Neural progenitor cell (in vitro differentiated cells): ENCODE results near the gene ACER2. TPM values are rescaled to one million over a fixed set of nuclear protein-coding genes. Genes with fewer than 3 reads are reported as not detected.
A peak's percentile ranks its signal among the peaks of the same experiment; 100 is the strongest.

Experiments used
- DNase-seq: peaks from one replicate; pipeline ENCODE4 v3.0.0-alpha.2; 2016; ENCODE audit warnings: low spot score
- H2AFZ ChIP-seq: fragments of 200-600 bp; sonication (generic); replicated peaks from 2 replicates; pipeline ENCODE4 v1.6.1; 2016; ENCODE audit warnings: antibody characterized with exemption
- H3F3A ChIP-seq: fragments of 200-600 bp; sonication (generic); 2 replicates; pipeline ENCODE4 v1.6.1; 2016; ENCODE audit warnings: antibody characterized with exemption, low read depth
- H3K27ac ChIP-seq: fragments of 200-600 bp; sonication (generic); 2 replicates; pipeline ENCODE4 v1.5.1; 2016; ENCODE audit warnings: mild to moderate bottlenecking
- H3K27me3 ChIP-seq: fragments of 200-600 bp; sonication (generic); 2 replicates; pipeline ENCODE4 v1.6.1; 2016; ENCODE audit warnings: mild to moderate bottlenecking, moderate library complexity
- H3K36me3 ChIP-seq: fragments of 200-600 bp; sonication (generic); 2 replicates; pipeline ENCODE4 v1.5.1; 2016
- H3K4me1 ChIP-seq: fragments of 200-600 bp; sonication (generic); 2 replicates; pipeline ENCODE4 v1.6.1; 2016; ENCODE audit warnings: mixed run types
- H3K4me2 ChIP-seq: fragments of 200-600 bp; sonication (generic); 2 replicates; pipeline ENCODE4 v1.6.1; 2016
- H3K4me3 ChIP-seq: fragments of 200-600 bp; sonication (generic); 2 replicates; pipeline ENCODE4 v1.5.1; 2016
- H3K79me2 ChIP-seq: fragments of 200-600 bp; sonication (generic); 2 replicates; pipeline ENCODE4 v1.6.1; 2016; ENCODE audit warnings: low read depth
- H3K9ac ChIP-seq: fragments of 200-600 bp; sonication (generic); 2 replicates; pipeline ENCODE4 v1.6.1; 2016
- H3K9me3 ChIP-seq: fragments of 200-600 bp; sonication (generic); 2 replicates; pipeline ENCODE4 v1.5.1; 2016; ENCODE audit warnings: low read depth
- H4K20me1 ChIP-seq: fragments of 200-600 bp; sonication (generic); 2 replicates; pipeline ENCODE4 v1.6.1; 2016; ENCODE audit warnings: low read depth
- H3K27ac Mint-ChIP-seq: 3 replicates; pipeline ENCODE4 v1.8.0; 2021; ENCODE audit warnings: mixed read lengths
- H3K27me3 Mint-ChIP-seq: 2 replicates; pipeline ENCODE4 v1.8.0; 2022; ENCODE audit warnings: low read depth, mild to moderate bottlenecking, inconsistent platforms, moderate library complexity, mixed read lengths; ENCODE audit not compliant: insufficient read depth
- H3K36me3 Mint-ChIP-seq: 3 replicates; pipeline ENCODE4 v1.8.0; 2021; ENCODE audit warnings: mixed read lengths
- H3K4me1 Mint-ChIP-seq: 3 replicates; pipeline ENCODE4 v1.8.0; 2021; ENCODE audit warnings: mixed read lengths
- H3K4me3 Mint-ChIP-seq: 3 replicates; pipeline ENCODE4 v1.8.0; 2021; ENCODE audit warnings: mild to moderate bottlenecking, moderate library complexity, mixed read lengths
- H3K9me3 Mint-ChIP-seq: 3 replicates; pipeline ENCODE4 v1.8.0; 2020; ENCODE audit warnings: mixed read lengths
- EZH2 ChIP-seq: fragments of 200-600 bp; sonication (generic); IDR thresholded peaks from 2 replicates; pipeline ENCODE4 v1.6.1; 2017; ENCODE audit warnings: antibody characterized with exemption, mild to moderate bottlenecking, moderate library complexity
- EZH2phosphoT487 ChIP-seq: fragments of 200-600 bp; sonication (generic); IDR thresholded peaks from 2 replicates; pipeline ENCODE4 v1.6.1; 2017; ENCODE audit warnings: antibody characterized with exemption
- total RNA-seq: library from RNA; depleted of rRNA; stranded (reverse); fragments of >200 nt; gene quantifications from 2 replicates; pipeline ENCODE4 v1.2.3, GENCODE V29; 2015; ENCODE audit warnings: low replicate concordance
- TF ChIP-seq, protein P1 (sequence below): fragments of 200-600 bp; sonication (generic); IDR thresholded peaks from 2 replicates; pipeline ENCODE4 v1.5.1; 2017; ENCODE audit warnings: antibody characterized with exemption, mild to moderate bottlenecking

The ACER2 gene
- total RNA-seq, 1 donor from 2014 or later: 5.6 TPM

DNA sequence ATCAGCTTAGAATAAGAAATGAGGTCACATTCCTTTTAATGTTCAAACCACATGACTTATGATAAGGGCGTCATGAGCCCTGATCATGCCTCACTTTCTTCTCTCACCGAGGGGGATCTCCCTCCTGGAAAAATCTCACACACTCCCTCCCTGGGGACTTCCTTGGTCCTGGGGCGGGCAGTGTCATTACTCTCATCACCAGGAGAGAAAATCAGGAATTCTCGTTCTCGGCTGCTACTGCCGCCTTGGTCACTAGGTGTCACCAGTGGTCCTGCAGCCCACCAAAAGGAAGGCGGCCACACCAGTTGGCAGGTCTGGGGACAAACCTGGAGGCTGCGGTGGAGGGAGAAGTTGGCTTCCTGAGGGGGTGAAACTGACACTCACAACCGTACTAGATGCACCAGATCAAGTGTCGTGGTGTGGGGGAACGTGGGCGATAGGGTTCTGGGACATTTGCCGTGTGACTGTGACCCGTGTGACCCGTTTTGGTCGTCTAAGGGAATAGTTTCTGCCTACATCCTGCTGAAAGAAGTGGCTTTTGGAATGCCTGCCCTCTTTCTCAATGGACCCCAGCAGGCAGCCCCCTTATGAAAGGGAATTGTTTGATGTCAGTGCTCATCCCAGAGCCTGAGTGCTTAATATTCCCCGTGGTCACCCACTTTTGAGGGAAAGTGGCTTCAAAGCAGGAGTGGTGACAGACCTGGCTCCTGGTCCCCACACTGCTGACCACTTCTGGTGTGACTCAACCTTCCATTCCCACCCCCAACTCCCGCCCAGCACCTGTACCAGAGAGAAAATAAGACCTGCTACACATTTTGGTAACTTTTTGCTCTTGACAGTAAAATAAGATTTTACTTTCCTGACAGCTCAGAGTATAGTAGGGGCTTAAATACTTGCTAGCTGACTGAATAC lies 63.2 kb downstream of the ACER2 start:
- Mint-ChIP-seq H3K27ac (no peak overlapping the region), H3K4me3 (no peak overlapping the region), H3K9me3 (no peaks in the 10 kb centered on the region), H3K4me1 (peaks cover 4% of the 10 kb centered on the region), H3K36me3 (no peaks in the 10 kb centered on the region), H3K27me3 (peaks cover 7% of the 10 kb centered on the region)
- Histone ChIP-seq H3K36me3 (no peaks in the 10 kb centered on the region), H3K27ac (no peak overlapping the region), H3K9ac (no peak overlapping the region), H3K4me2 (no peak overlapping the region), H3K9me3 (no peaks in the 10 kb centered on the region), H3F3A (peaks cover 4% of the 10 kb centered on the region), H3K79me2 (no peaks in the 10 kb centered on the region), H3K27me3 (no peaks in the 10 kb centered on the region), H3K4me1 (no peaks in the 10 kb centered on the region), H4K20me1 (no peaks in the 10 kb centered on the region), H3K4me3 (no peak overlapping the region), H2AFZ (peak overlapping the region; percentile 86)
- TF ChIP-seq EZH2 (no peak), EZH2phosphoT487 (no peak)
- TF ChIP-seq, protein P1, sequence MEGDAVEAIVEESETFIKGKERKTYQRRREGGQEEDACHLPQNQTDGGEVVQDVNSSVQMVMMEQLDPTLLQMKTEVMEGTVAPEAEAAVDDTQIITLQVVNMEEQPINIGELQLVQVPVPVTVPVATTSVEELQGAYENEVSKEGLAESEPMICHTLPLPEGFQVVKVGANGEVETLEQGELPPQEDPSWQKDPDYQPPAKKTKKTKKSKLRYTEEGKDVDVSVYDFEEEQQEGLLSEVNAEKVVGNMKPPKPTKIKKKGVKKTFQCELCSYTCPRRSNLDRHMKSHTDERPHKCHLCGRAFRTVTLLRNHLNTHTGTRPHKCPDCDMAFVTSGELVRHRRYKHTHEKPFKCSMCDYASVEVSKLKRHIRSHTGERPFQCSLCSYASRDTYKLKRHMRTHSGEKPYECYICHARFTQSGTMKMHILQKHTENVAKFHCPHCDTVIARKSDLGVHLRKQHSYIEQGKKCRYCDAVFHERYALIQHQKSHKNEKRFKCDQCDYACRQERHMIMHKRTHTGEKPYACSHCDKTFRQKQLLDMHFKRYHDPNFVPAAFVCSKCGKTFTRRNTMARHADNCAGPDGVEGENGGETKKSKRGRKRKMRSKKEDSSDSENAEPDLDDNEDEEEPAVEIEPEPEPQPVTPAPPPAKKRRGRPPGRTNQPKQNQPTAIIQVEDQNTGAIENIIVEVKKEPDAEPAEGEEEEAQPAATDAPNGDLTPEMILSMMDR: peak; percentile 85
- DNase-seq: peak; percentile 78

DNA sequence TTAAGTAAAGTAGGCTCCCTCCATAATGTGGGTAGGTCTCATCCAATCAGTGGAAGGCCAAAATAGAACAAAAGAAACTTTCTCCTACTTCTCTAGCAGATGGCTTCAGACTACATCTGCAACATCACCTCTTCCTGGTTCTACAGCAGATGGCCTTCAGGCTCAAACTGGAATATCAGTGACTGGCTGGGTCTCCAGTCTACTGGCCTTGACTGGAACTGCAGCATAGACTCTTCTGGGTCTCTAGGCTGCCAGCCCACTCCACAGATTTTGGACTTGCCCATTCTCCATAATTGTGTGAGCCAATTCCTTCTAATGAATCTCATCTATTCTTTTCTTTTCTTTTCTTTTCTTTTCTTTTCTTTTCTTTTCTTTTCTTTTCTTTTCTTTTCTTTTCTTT lies 64.8 kb downstream of the ACER2 start:
- Mint-ChIP-seq H3K27me3 (peaks cover 10% of the 10 kb centered on the region), H3K27ac (no peak overlapping the region), H3K4me3 (no peak overlapping the region), H3K4me1 (peaks cover 4% of the 10 kb centered on the region), H3K9me3 (no peaks in the 10 kb centered on the region), H3K36me3 (no peaks in the 10 kb centered on the region)
- no peaks in the 10 kb centered on the region for H3K27me3 ChIP-seq
- H2AFZ ChIP-seq: no peak overlapping the region
- H3K4me1 ChIP-seq: no peaks in the 10 kb centered on the region
- H3K79me2 ChIP-seq: no peaks in the 10 kb centered on the region
- H3F3A ChIP-seq: peaks cover 4% of the 10 kb centered on the region
- no peak overlapping the region for H3K9ac ChIP-seq
- H3K27ac ChIP-seq: no peak overlapping the region
- H3K36me3 ChIP-seq: no peaks in the 10 kb centered on the region
- no peaks in the 10 kb centered on the region for H3K9me3 ChIP-seq
- H4K20me1 ChIP-seq: no peaks in the 10 kb centered on the region
- DNase-seq: no peak
- no peak overlapping the region for H3K4me2 ChIP-seq
- H3K4me3 ChIP-seq: no peak overlapping the region
- TF ChIP-seq EZH2: no peak
- TF ChIP-seq, protein P1: no peak
- no peak for TF ChIP-seq EZH2phosphoT487

DNA sequence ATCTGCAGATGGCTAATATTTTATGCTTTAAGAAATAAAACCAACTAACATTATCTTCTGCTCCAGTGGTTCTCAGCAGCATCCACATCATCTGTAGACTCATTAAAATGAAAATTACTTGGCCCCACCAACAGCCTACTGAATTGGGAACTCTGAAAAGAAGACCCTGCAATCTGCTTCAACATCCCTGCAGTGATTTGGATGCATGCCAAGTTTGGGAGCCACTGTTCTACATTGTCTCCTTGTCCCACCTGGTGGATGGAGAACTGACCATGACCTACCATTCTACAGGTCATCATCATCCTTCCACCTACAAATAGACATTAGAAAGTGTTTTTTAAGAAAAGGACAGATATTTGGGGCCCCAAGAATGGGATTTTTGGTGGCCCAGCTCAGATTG lies 71.1 kb downstream of the ACER2 start:
- Histone ChIP-seq H3K9ac (no peak overlapping the region), H3K4me2 (no peak overlapping the region), H3K27ac (no peak overlapping the region), H3K36me3 (no peaks in the 10 kb centered on the region), H3K9me3 (no peaks in the 10 kb centered on the region), H3K79me2 (no peaks in the 10 kb centered on the region), H3K4me1 (no peaks in the 10 kb centered on the region), H3F3A (no peaks in the 10 kb centered on the region), H2AFZ (no peak overlapping the region), H4K20me1 (no peaks in the 10 kb centered on the region), H3K4me3 (no peak overlapping the region), H3K27me3 (no peaks in the 10 kb centered on the region)
- no peak overlapping the region for H3K4me3 Mint-ChIP-seq
- peaks cover 11% of the 10 kb centered on the region for H3K27me3 Mint-ChIP-seq
- H3K9me3 Mint-ChIP-seq: peaks cover 2% of the 10 kb centered on the region
- H3K4me1 Mint-ChIP-seq: no peaks in the 10 kb centered on the region
- DNase-seq: no peak
- no peak overlapping the region for H3K27ac Mint-ChIP-seq
- TF ChIP-seq, protein P1: no peak
- TF ChIP-seq EZH2: no peak
- no peak for TF ChIP-seq EZH2phosphoT487
- H3K36me3 Mint-ChIP-seq: no peaks in the 10 kb centered on the region
